ENCODE results near the gene SUMF2.

DNA sequence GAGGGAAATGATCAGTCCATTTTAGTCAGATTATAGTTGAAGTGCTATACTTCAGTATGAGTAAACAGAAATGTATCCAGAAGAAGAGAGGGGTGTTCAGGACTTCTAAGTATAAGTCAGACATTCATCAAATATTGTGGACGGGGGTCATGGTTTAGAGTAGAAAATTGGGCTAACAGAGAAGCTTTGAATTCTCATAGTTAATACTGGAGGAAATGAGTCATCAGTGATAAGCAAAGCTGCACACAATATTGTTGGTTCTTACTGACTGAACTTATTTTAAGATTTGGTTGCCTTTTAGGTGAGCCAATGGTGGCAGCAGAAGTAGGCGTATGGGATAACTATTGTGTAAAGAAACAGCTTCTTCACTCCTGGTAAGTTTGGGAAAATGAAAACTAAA lies 1.7 kb upstream of the SUMF2 start:
- TF ChIP-seq, protein P1, sequence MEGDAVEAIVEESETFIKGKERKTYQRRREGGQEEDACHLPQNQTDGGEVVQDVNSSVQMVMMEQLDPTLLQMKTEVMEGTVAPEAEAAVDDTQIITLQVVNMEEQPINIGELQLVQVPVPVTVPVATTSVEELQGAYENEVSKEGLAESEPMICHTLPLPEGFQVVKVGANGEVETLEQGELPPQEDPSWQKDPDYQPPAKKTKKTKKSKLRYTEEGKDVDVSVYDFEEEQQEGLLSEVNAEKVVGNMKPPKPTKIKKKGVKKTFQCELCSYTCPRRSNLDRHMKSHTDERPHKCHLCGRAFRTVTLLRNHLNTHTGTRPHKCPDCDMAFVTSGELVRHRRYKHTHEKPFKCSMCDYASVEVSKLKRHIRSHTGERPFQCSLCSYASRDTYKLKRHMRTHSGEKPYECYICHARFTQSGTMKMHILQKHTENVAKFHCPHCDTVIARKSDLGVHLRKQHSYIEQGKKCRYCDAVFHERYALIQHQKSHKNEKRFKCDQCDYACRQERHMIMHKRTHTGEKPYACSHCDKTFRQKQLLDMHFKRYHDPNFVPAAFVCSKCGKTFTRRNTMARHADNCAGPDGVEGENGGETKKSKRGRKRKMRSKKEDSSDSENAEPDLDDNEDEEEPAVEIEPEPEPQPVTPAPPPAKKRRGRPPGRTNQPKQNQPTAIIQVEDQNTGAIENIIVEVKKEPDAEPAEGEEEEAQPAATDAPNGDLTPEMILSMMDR (IDR thresholded peaks at IDR 0.05): no peak
- no peak for TF ChIP-seq POLR2A (IDR thresholded peaks at IDR 0.05)

Measured in thyroid gland (tissue), 4 donors.